Middle frontal gyrus (tissue), 1 donor: ENCODE data around the gene LSM2.

ENCODE experiments used
- DNase-seq: peaks from one replicate; pipeline ENCODE4 v3.0.0-alpha.2; 2015; ENCODE audit warnings: low spot score; ENCODE audit errors: extremely low spot score

The LSM2 gene

DNA sequence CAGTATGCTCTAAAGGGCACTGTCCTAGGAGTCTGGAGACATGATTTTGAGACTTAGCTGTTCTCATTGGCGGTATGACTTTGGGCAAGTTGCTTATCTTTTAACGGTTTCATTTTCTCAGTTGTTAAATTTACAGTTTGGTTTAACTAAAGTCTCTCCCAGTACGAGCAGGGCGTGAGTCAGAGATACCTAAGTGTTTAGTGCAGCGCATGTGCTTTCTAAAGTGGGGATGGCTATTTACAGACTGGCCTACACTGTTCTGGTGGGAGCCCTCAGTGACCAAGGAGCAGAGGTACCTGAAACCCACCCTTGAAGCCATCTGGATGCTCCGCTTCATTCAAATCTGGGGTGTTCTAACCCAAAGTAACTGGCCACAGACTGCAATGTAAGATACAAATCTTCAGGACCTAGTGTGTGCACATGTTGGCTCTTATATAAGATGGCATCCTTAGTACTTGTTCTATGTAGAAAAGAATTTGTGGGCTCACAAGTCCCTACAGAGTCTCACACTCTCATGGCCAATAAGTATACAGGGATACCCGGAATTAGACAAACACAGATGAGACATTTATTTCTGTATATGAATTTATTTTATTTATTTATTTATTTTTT lies 56.2 kb downstream of the LSM2 start:
- no peak for DNase-seq

DNA sequence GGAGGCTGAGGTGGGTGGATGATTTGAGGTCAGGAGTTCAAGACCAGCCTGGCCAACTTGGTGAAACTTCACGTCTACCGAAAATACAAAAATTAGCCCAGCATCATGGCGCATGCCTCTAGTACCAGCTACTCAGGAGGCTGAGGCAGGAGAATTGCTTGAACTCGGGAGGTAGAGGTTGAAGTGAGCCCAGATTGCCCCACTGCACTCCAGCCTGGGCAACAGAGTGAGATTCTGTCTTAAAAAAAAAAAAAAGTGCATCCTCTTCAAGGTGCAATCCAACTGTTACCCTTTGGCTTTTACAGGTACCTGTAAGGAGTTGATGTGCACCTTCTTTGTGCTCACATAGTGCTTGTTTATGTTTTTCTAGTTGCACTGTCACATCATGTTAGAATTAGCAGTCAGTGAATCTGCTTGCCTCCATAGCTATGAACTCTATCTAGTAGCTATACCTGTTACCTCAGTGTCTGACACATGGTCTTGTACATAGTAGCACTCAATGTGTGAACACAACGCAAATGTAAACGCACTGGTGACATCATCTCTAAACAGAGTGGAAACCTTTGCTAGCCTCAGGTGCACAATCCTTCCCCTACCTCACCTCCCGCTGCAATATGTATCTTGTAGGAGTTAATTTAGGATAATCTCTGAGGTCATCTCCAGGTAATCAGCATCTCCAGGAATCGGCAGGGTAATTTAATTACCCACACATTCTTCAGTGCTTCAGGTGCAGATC lies 57.3 kb downstream of the LSM2 start:
- DNase-seq = no peak
